Hepatocyte (in vitro differentiated cells): ENCODE data around the gene CTNNA2.

Experiments
- EZH2 ChIP-seq: fragments of 200-600 bp; sonication (generic); IDR thresholded peaks from 2 replicates; pipeline ENCODE4 v1.6.1; 2016; ENCODE audit warnings: antibody characterized with exemption, mild to moderate bottlenecking, borderline replicate concordance
- EZH2phosphoT487 ChIP-seq: fragments of 200-600 bp; sonication (generic); IDR thresholded peaks from one replicate; pipeline ENCODE4 v1.6.1; 2018; ENCODE audit warnings: antibody characterized with exemption, mild to moderate bottlenecking, low read depth, moderate library complexity; ENCODE audit not compliant: unreplicated experiment, severe bottlenecking
- TF ChIP-seq, protein P1 (sequence below): fragments of 200-600 bp; sonication (generic); IDR thresholded peaks from 2 replicates; pipeline ENCODE4 v1.5.1; 2016; ENCODE audit warnings: antibody characterized with exemption, mild to moderate bottlenecking; ENCODE audit not compliant: poor library complexity

- TF ChIP-seq EZH2 (no peak), EZH2phosphoT487 (no peak)
- TF ChIP-seq, protein P1, sequence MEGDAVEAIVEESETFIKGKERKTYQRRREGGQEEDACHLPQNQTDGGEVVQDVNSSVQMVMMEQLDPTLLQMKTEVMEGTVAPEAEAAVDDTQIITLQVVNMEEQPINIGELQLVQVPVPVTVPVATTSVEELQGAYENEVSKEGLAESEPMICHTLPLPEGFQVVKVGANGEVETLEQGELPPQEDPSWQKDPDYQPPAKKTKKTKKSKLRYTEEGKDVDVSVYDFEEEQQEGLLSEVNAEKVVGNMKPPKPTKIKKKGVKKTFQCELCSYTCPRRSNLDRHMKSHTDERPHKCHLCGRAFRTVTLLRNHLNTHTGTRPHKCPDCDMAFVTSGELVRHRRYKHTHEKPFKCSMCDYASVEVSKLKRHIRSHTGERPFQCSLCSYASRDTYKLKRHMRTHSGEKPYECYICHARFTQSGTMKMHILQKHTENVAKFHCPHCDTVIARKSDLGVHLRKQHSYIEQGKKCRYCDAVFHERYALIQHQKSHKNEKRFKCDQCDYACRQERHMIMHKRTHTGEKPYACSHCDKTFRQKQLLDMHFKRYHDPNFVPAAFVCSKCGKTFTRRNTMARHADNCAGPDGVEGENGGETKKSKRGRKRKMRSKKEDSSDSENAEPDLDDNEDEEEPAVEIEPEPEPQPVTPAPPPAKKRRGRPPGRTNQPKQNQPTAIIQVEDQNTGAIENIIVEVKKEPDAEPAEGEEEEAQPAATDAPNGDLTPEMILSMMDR, result no peak
Observed at GRCh38 chr2:80303006-80303908, 790.4 kb downstream of the CTNNA2 start.
